HepG2 (cell line): Measurements from ENCODE around the gene DHRS7. TPM values are rescaled to one million over a fixed set of nuclear protein-coding genes. Genes with fewer than 3 reads are reported as not detected.

ENCODE experiments used
- ATAC-seq: fragments of 200-7000 bp; cut with Tn5 transposase; 3 replicates; pipeline ENCODE4 v1.9.1; 2020; ENCODE audit warnings: mild to moderate bottlenecking, moderate library complexity
- BruUV-seq: library from RNA; stranded (reverse); fragments of 400-500 nt; replicated peaks from 2 replicates; lab custom pipeline; 2021; lab: Mats Ljungman, UMichigan
- CTCF ChIA-PET: fragments of 300-600 bp; formaldehyde crosslinking; extraction: SDS; loops from one replicate; lab custom pipeline; 2021; ENCODE audit warnings: low total read pairs, inconsistent platforms, low intra/inter-chr PET ratio; lab: Yijun Ruan, JAX
- POLR2A ChIA-PET: fragments of 350-600 bp; sonication (Branson Sonifier 250); formaldehyde crosslinking; loops from one replicate; lab custom pipeline; 2020; ENCODE audit warnings: antibody characterized with exemption, inconsistent platforms; lab: Yijun Ruan, JAX
- DNase-seq: peaks from one replicate; pipeline ENCODE4 v3.0.0-alpha.2; 2015; ENCODE audit warnings: low spot score
- FAIRE-seq: peaks from 3 replicates; lab custom pipeline; 2011; peaks lifted over from hg19 to GRCh38; lab: Jason Lieb, UNC
- H2AFZ ChIP-seq: one replicate; pipeline ENCODE4 v1.6.1; 2011; ENCODE audit warnings: low read length, inconsistent platforms
- H3K27ac ChIP-seq: fragments of 300-600 bp; 3 replicates; pipeline ENCODE4 v1.8.0; 2011; ENCODE audit warnings: mixed run types, mild to moderate bottlenecking, mixed read lengths, low read length, inconsistent platforms; ENCODE audit not compliant: insufficient read depth; ENCODE audit errors: extremely low read length
- H3K27me3 ChIP-seq, 2 experiments: fragments of 200-600 bp in 1 of 2; 2 replicates in 1 of 2; 3 replicates in 1 of 2; pipeline versions ENCODE4 v1.6.0 to v1.8.0; 2011; ENCODE audit warnings: low read length in 2 of 2, mild to moderate bottlenecking in 2 of 2, moderate library complexity in 2 of 2, inconsistent platforms in 1 of 2; ENCODE audit not compliant: insufficient read depth in 2 of 2, control insufficient read depth in 1 of 2
- H3K36me3 ChIP-seq, 2 experiments: fragments of 200-600 bp in 1 of 2; replicated peaks in 1 of 2; 2 replicates in 1 of 2; 3 replicates in 1 of 2; pipeline versions ENCODE4 v1.5.1 to v1.8.0; 2011; ENCODE audit warnings: low read length in 2 of 2, inconsistent platforms in 1 of 2; ENCODE audit not compliant: insufficient read depth in 2 of 2, control insufficient read depth in 1 of 2
- H3K4me1 ChIP-seq: 2 replicates; pipeline ENCODE4 v1.5.1; 2012; ENCODE audit warnings: low read length, inconsistent platforms; ENCODE audit not compliant: insufficient read depth
- H3K4me2 ChIP-seq: 2 replicates; pipeline ENCODE4 v1.6.0; 2011; ENCODE audit warnings: low read depth, low read length, inconsistent platforms
- H3K4me3 ChIP-seq, 3 experiments: fragments of 200-600 bp in 1 of 3; sonication (generic), shearing (Covaris generic) in 1 of 3; replicated peaks in 1 of 3; 2 replicates each; pipeline ENCODE4 v1.5.1; 2011 to 2016; ENCODE audit warnings: low read length in 3 of 3, inconsistent platforms in 2 of 3, low read depth in 2 of 3, mild to moderate bottlenecking in 2 of 3, control low read depth in 1 of 3, mixed read lengths in 1 of 3; ENCODE audit not compliant: insufficient read depth in 1 of 3
- H3K79me2 ChIP-seq: one replicate; pipeline ENCODE4 v1.6.1; 2011; ENCODE audit warnings: low read length, inconsistent platforms; ENCODE audit not compliant: insufficient read depth
- H3K9ac ChIP-seq: 2 replicates; pipeline ENCODE4 v1.6.0; 2011; ENCODE audit warnings: mild to moderate bottlenecking, low read depth, low read length, inconsistent platforms; ENCODE audit not compliant: insufficient read depth
- H3K9me3 ChIP-seq: 2 replicates; pipeline ENCODE4 v1.5.1; 2012; ENCODE audit warnings: mild to moderate bottlenecking, low read length
- H4K20me1 ChIP-seq: 2 replicates; pipeline ENCODE4 v1.6.0; 2011; ENCODE audit warnings: inconsistent platforms, mild to moderate bottlenecking, low read length, moderate library complexity; ENCODE audit not compliant: insufficient read depth
- AHR ChIP-seq: IDR thresholded peaks from 2 replicates; pipeline ENCODE4 v1.6.1; 2018; ENCODE audit warnings: missing genetic modification reagents, missing compliant biosample characterization
- MTF1 ChIP-seq: sonication (generic); formaldehyde crosslinking; IDR thresholded peaks from 2 replicates; pipeline ENCODE4 v1.5.0; 2020; ENCODE audit warnings: missing genetic modification reagents
- NAIF1 ChIP-seq: sonication (generic); formaldehyde crosslinking; IDR thresholded peaks from 2 replicates; pipeline ENCODE4 v1.5.0; 2020; ENCODE audit warnings: mild to moderate bottlenecking, missing genetic modification reagents, borderline replicate concordance
- TEAD3 ChIP-seq: optimal IDR thresholded peaks from 2 replicates; pipeline ENCODE3; 2016; ENCODE audit warnings: borderline replicate concordance
- ZNF484 ChIP-seq: sonication (generic); formaldehyde crosslinking; IDR thresholded peaks from 2 replicates; pipeline ENCODE4 v1.5.1; 2020; ENCODE audit warnings: mild to moderate bottlenecking, low read depth, missing genetic modification reagents, borderline replicate concordance
- ZNF746 ChIP-seq: sonication (generic); formaldehyde crosslinking; IDR thresholded peaks from 2 replicates; pipeline ENCODE4 v1.8.0; 2022; ENCODE audit warnings: mild to moderate bottlenecking, missing genetic modification reagents
- ZSCAN30 ChIP-seq: sonication (generic); formaldehyde crosslinking; IDR thresholded peaks from 2 replicates; pipeline ENCODE4 v1.5.0; 2020; ENCODE audit warnings: mild to moderate bottlenecking, missing genetic modification reagents
- WGBS: methylation state at CpG from one replicate; pipeline ENCODE4 v1.1.6; 2017; ENCODE audit warnings: low lambda C conversion rate; 5-methylcytosine and 5-hydroxymethylcytosine counted together
- in situ Hi-C: cut with HindIII; loops from 2 replicates; pipeline ENCODE4 v1.10.0; 2017; ENCODE audit warnings: low pct_unique_long_range_greater_than_20kb; ENCODE audit not compliant: extremely low pct_ligation_motif_present
- intact Hi-C: fragments of 100-400 bp; cut with micrococcal nuclease; formaldehyde crosslinking; loops from one replicate; pipeline ENCODE4 v1.10.0; 2022; ENCODE audit not compliant: unreplicated experiment
- polyA plus RNA-seq, 8 experiments: library from polyadenylated mRNA; depleted of rRNA in 3 of 8; stranded (reverse) in 7 of 8; unstranded in 1 of 8; fragments of >200 nt; fragmentation: Illumina TruSeq in 4 of 8; extraction: Trizol in 4 of 8; gene quantifications; 2 replicates each; pipeline versions ENCODE4 v1.2.1 to v1.2.3, GENCODE V29; 2011 to 2016; ENCODE audit warnings: low read depth in 4 of 8, missing spikeins in 1 of 8, mixed read lengths in 1 of 8; ENCODE audit not compliant: insufficient read depth in 1 of 8
- total RNA-seq, 5 experiments: library from RNA; depleted of rRNA; stranded (reverse); fragments of >200 nt; fragmentation: Illumina TruSeq; extraction: Trizol; gene quantifications; 2 replicates each; pipeline ENCODE4 v1.2.3, GENCODE V29; 2016; ENCODE audit warnings: low read depth in 1 of 5
- TF ChIP-seq, protein P1 (sequence below): sonication (generic); formaldehyde crosslinking; IDR thresholded peaks from 2 replicates; pipeline ENCODE4 v1.9.0; 2022; ENCODE audit warnings: missing genetic modification reagents, mild to moderate bottlenecking, borderline replicate concordance
- TF ChIP-seq, protein P2 (sequence below): sonication (generic); formaldehyde crosslinking; IDR thresholded peaks from 2 replicates; pipeline ENCODE4 v1.8.0; 2022; ENCODE audit warnings: mild to moderate bottlenecking, missing genetic modification reagents
- TF ChIP-seq, protein P3 (sequence below), 2 experiments: sonication (generic) in 1 of 2; formaldehyde crosslinking in 1 of 2; IDR thresholded peaks; 2 replicates each; pipeline versions ENCODE4 v1.5.1 to v1.6.1; 2011 to 2020; ENCODE audit warnings: borderline replicate concordance in 1 of 2, low read depth in 1 of 2, low read length in 1 of 2, mild to moderate bottlenecking in 1 of 2, missing genetic modification reagents in 1 of 2, moderate library complexity in 1 of 2
- TF ChIP-seq, protein P4 (sequence below): sonication (generic); formaldehyde crosslinking; IDR thresholded peaks from 2 replicates; pipeline ENCODE4 v1.9.0; 2021; ENCODE audit warnings: mild to moderate bottlenecking, missing genetic modification reagents

DHRS7 gene
- total and polyA plus RNA-seq, 2 of the 13 experiments (the other 11 are each of a cell fraction or from before 2014, with no cell fraction given) = 20.8 to 44.4 TPM

DNA sequence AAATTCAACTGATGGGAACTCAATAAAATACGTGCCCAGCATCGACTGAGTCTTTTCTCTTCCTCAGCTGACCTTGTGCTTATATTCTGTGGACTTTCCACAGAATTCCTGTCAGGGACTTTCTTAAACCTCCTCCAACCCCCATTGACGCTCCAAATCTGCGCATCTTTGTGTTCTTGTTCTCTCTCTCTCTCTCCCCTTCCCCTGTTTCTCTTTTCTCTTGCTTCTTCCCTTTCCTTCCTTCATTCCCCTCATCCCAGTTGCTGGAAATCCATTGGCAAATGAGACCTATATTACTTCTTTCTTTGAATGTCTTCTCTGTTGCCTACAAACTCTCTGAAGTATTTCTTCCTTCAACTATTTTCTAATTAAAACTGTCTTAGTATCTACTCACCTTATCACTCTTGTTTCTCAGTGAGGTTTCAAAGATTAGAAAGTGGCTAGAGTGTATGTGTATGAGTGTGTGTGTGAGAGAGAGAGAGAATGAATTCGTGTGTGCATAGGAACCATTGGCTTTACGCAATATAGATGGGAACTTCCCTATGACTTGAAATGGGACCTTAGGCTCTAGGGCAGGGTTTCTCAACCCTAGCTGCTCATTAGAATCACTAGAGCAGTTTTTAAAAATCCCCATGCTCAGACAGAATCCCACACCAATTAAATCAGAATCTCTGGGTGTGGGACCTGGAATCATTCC, 41.8 kb upstream of the DHRS7 start:
- H3K9me3 ChIP-seq = no peaks in the 10 kb centered on the region
- H3K4me2 ChIP-seq = no peak overlapping the region
- H3K27ac ChIP-seq = no peak overlapping the region
- H3K79me2 ChIP-seq = no peaks in the 10 kb centered on the region
- in situ Hi-C loops (no loop called here), intact Hi-C loops (no loop called here)
- ChIA-PET CTCF (no interaction called here), POLR2A (no interaction called here)
- H3K27me3 ChIP-seq = no peaks in the 10 kb centered on the region; a peak in 1 of 5 replicates
- no peaks in the 10 kb centered on the region for H3K36me3 ChIP-seq
- no peak overlapping the region for H3K9ac ChIP-seq
- no peaks in the 10 kb centered on the region for H4K20me1 ChIP-seq
- ATAC-seq (no peak), DNase-seq (no peak), FAIRE-seq (no peak)
- H3K4me1 ChIP-seq = no peaks in the 10 kb centered on the region
- no TSS peak for BruUV-seq
- no peak overlapping the region for H2AFZ ChIP-seq
- WGBS = 47% methylated on average over 6 of the region's 6 CpGs
- no peak overlapping the region for H3K4me3 ChIP-seq
- TF ChIP-seq MTF1 (no peak), NAIF1 (no peak), TEAD3 (CRISPR knock-in tag) (no peak), ZNF746 (CRISPR knock-in tag) (no peak), AHR (CRISPR knock-in tag) (no peak), ZNF484 (CRISPR knock-in tag) (no peak), ZSCAN30 (no peak)
- TF ChIP-seq, protein P1, sequence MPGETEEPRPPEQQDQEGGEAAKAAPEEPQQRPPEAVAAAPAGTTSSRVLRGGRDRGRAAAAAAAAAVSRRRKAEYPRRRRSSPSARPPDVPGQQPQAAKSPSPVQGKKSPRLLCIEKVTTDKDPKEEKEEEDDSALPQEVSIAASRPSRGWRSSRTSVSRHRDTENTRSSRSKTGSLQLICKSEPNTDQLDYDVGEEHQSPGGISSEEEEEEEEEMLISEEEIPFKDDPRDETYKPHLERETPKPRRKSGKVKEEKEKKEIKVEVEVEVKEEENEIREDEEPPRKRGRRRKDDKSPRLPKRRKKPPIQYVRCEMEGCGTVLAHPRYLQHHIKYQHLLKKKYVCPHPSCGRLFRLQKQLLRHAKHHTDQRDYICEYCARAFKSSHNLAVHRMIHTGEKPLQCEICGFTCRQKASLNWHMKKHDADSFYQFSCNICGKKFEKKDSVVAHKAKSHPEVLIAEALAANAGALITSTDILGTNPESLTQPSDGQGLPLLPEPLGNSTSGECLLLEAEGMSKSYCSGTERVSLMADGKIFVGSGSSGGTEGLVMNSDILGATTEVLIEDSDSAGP = no peak
- TF ChIP-seq, protein P2, sequence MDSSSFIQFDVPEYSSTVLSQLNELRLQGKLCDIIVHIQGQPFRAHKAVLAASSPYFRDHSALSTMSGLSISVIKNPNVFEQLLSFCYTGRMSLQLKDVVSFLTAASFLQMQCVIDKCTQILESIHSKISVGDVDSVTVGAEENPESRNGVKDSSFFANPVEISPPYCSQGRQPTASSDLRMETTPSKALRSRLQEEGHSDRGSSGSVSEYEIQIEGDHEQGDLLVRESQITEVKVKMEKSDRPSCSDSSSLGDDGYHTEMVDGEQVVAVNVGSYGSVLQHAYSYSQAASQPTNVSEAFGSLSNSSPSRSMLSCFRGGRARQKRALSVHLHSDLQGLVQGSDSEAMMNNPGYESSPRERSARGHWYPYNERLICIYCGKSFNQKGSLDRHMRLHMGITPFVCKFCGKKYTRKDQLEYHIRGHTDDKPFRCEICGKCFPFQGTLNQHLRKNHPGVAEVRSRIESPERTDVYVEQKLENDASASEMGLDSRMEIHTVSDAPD (CRISPR knock-in tag) = no peak
- TF ChIP-seq, protein P3, sequence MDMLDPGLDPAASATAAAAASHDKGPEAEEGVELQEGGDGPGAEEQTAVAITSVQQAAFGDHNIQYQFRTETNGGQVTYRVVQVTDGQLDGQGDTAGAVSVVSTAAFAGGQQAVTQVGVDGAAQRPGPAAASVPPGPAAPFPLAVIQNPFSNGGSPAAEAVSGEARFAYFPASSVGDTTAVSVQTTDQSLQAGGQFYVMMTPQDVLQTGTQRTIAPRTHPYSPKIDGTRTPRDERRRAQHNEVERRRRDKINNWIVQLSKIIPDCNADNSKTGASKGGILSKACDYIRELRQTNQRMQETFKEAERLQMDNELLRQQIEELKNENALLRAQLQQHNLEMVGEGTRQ (IDR thresholded peaks at IDR 0.05; ENCODE audit: low read depth, low read length) = no peak
- TF ChIP-seq, protein P3 (CRISPR knock-in tag; IDR thresholded peaks at IDR 0.05; ENCODE audit: borderline replicate concordance) = no peak
- TF ChIP-seq, protein P4, sequence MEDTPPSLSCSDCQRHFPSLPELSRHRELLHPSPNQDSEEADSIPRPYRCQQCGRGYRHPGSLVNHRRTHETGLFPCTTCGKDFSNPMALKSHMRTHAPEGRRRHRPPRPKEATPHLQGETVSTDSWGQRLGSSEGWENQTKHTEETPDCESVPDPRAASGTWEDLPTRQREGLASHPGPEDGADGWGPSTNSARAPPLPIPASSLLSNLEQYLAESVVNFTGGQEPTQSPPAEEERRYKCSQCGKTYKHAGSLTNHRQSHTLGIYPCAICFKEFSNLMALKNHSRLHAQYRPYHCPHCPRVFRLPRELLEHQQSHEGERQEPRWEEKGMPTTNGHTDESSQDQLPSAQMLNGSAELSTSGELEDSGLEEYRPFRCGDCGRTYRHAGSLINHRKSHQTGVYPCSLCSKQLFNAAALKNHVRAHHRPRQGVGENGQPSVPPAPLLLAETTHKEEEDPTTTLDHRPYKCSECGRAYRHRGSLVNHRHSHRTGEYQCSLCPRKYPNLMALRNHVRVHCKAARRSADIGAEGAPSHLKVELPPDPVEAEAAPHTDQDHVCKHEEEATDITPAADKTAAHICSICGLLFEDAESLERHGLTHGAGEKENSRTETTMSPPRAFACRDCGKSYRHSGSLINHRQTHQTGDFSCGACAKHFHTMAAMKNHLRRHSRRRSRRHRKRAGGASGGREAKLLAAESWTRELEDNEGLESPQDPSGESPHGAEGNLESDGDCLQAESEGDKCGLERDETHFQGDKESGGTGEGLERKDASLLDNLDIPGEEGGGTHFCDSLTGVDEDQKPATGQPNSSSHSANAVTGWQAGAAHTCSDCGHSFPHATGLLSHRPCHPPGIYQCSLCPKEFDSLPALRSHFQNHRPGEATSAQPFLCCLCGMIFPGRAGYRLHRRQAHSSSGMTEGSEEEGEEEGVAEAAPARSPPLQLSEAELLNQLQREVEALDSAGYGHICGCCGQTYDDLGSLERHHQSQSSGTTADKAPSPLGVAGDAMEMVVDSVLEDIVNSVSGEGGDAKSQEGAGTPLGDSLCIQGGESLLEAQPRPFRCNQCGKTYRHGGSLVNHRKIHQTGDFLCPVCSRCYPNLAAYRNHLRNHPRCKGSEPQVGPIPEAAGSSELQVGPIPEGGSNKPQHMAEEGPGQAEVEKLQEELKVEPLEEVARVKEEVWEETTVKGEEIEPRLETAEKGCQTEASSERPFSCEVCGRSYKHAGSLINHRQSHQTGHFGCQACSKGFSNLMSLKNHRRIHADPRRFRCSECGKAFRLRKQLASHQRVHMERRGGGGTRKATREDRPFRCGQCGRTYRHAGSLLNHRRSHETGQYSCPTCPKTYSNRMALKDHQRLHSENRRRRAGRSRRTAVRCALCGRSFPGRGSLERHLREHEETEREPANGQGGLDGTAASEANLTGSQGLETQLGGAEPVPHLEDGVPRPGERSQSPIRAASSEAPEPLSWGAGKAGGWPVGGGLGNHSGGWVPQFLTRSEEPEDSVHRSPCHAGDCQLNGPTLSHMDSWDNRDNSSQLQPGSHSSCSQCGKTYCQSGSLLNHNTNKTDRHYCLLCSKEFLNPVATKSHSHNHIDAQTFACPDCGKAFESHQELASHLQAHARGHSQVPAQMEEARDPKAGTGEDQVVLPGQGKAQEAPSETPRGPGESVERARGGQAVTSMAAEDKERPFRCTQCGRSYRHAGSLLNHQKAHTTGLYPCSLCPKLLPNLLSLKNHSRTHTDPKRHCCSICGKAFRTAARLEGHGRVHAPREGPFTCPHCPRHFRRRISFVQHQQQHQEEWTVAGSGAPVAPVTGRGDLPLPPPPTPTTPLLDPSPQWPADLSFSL = no peak
